ENCODE results near the gene FGF21. TPM values are rescaled to one million over a fixed set of nuclear protein-coding genes. Genes with fewer than 3 reads are reported as not detected.
"Not testable (repeated sequence)": the region's sequence is repeated elsewhere in the genome, so short reads cannot be mapped to it uniquely, and the experiment has no call there.

Gene FGF21
- total RNA-seq, 1 experiment from 2014 or later = 3.0 TPM

DNA sequence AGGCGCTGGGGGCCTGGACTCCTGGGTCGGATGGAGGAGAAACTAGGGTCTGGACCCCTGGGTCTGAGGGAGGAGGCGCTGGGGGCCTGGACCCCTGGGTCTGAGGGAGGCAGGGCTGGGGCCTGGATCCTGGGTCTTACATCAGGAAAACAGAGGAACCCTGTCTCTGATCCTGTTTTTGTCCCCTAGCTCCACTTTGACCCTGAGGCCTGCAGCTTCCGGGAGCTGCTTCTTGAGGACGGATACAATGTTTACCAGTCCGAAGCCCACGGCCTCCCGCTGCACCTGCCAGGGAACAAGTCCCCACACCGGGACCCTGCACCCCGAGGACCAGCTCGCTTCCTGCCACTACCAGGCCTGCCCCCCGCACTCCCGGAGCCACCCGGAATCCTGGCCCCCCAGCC lies 2.4 kb downstream of the FGF21 start:
- DNase-seq = no peak
- no peak overlapping the region for H3K4me3 ChIP-seq (ENCODE audit: low read depth, low read length)
- H3K4me1 ChIP-seq = peaks cover 35% of the 10 kb centered on the region
- H3K27ac Mint-ChIP-seq (ENCODE audit: unreplicated experiment) = no peak overlapping the region
- H3K36me3 ChIP-seq (ENCODE audit: control insufficient read depth, insufficient read depth, low read length) = no peaks in the 10 kb centered on the region
- TF ChIP-seq, protein P1, sequence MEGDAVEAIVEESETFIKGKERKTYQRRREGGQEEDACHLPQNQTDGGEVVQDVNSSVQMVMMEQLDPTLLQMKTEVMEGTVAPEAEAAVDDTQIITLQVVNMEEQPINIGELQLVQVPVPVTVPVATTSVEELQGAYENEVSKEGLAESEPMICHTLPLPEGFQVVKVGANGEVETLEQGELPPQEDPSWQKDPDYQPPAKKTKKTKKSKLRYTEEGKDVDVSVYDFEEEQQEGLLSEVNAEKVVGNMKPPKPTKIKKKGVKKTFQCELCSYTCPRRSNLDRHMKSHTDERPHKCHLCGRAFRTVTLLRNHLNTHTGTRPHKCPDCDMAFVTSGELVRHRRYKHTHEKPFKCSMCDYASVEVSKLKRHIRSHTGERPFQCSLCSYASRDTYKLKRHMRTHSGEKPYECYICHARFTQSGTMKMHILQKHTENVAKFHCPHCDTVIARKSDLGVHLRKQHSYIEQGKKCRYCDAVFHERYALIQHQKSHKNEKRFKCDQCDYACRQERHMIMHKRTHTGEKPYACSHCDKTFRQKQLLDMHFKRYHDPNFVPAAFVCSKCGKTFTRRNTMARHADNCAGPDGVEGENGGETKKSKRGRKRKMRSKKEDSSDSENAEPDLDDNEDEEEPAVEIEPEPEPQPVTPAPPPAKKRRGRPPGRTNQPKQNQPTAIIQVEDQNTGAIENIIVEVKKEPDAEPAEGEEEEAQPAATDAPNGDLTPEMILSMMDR (IDR thresholded peaks at IDR 0.05; ENCODE audit: insufficient read depth in 1 of 2, low read depth in 1 of 2, low read length in 1 of 2, severe bottlenecking in 1 of 2, unreplicated experiment in 1 of 2) = no peak
- no peak overlapping the region for H3K4me3 Mint-ChIP-seq (ENCODE audit: unreplicated experiment)
- H3K9me3 ChIP-seq = no peaks in the 10 kb centered on the region
- H3K9me3 Mint-ChIP-seq (ENCODE audit: unreplicated experiment) = no peaks in the 10 kb centered on the region
- H3K27me3 Mint-ChIP-seq (ENCODE audit: insufficient read depth, unreplicated experiment) = no peaks in the 10 kb centered on the region
- ChIA-PET CTCF (no interaction called here), POLR2A (no interaction called here)
- BruUV-seq (replicated peaks) = no TSS peak
- intact Hi-C loops (cut with micrococcal nuclease; ENCODE audit: unreplicated experiment) = no loop called here
- no peaks in the 10 kb centered on the region for H3K27me3 ChIP-seq (replicated peaks; ENCODE audit: control insufficient read depth, insufficient read depth, low read length)
- peaks cover 21% of the 10 kb centered on the region for H3K36me3 Mint-ChIP-seq (ENCODE audit: insufficient read depth, unreplicated experiment)
- peaks cover 23% of the 10 kb centered on the region for H3K4me1 Mint-ChIP-seq (ENCODE audit: low read depth, unreplicated experiment)

DNA sequence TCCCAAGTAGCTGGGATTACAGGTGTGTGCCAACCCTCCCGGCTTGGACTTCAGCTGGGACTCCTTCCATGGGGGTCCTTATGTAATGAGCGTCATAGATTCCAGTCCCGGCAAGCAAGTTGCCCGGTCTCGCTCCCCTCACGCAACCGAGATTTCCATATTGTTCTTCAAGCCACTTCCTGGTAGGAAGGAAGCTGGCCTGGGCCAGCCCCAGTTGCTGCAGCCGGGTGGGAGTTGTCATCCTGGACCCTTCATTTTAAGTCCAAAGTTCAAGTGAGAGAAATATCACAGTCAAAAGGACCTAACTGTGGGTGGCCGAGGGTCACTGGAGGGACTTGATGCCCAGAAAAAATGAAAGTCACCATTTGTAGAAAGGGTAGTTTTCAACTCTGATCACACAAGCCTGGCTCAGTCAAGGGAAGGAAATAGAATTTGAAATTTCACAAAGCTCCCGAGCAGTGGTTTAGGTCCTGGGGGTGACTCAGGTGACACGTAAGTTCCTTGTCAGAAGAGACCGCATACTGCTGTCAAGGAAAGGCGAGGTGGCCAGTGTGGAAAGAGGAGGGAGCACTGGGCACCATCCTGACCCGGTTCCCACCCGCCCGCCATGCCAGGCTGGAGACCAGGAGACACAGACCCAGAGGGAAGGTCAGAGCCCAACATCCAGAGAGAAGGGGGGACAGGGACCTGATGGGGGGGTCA lies 5.3 kb downstream of the FGF21 start:
- no peak overlapping the region for H3K27ac Mint-ChIP-seq (ENCODE audit: unreplicated experiment)
- CTCF ChIA-PET = interaction anchor here (0.9 kb wide), 2 partner anchors 35 to 75 kb away, joined by 4 to 6 read pairs; no protein-coding TSS in a partner anchor
- POLR2A ChIA-PET = interaction anchor here (0.6 kb wide), 1 partner anchor 158 kb away, joined by 4 read pairs; no protein-coding TSS in a partner anchor
- no peaks in the 10 kb centered on the region for H3K27me3 Mint-ChIP-seq (ENCODE audit: insufficient read depth, unreplicated experiment)
- Histone ChIP-seq H3K9me3 (no peaks in the 10 kb centered on the region), H3K27me3 (replicated peaks; ENCODE audit: control insufficient read depth, insufficient read depth, low read length) (no peaks in the 10 kb centered on the region), H3K4me3 (ENCODE audit: low read depth, low read length) (no peak overlapping the region), H3K36me3 (ENCODE audit: control insufficient read depth, insufficient read depth, low read length) (no peaks in the 10 kb centered on the region), H3K4me1 (peaks cover 10% of the 10 kb centered on the region; the same call in 1 of the 2 replicates)
- H3K4me3 Mint-ChIP-seq (ENCODE audit: unreplicated experiment) = no peak overlapping the region
- peaks cover 3% of the 10 kb centered on the region for H3K36me3 Mint-ChIP-seq (ENCODE audit: insufficient read depth, unreplicated experiment)
- intact Hi-C loops (cut with micrococcal nuclease; ENCODE audit: unreplicated experiment) = no loop called here
- H3K4me1 Mint-ChIP-seq (ENCODE audit: low read depth, unreplicated experiment) = no peaks in the 10 kb centered on the region
- H3K9me3 Mint-ChIP-seq (ENCODE audit: unreplicated experiment) = no peaks in the 10 kb centered on the region
- no TSS peak for BruUV-seq (replicated peaks)
- TF ChIP-seq, protein P1 (IDR thresholded peaks at IDR 0.05; ENCODE audit: insufficient read depth in 1 of 2, low read depth in 1 of 2, low read length in 1 of 2, severe bottlenecking in 1 of 2, unreplicated experiment in 1 of 2) = no peak
- DNase-seq = no peak

DNA sequence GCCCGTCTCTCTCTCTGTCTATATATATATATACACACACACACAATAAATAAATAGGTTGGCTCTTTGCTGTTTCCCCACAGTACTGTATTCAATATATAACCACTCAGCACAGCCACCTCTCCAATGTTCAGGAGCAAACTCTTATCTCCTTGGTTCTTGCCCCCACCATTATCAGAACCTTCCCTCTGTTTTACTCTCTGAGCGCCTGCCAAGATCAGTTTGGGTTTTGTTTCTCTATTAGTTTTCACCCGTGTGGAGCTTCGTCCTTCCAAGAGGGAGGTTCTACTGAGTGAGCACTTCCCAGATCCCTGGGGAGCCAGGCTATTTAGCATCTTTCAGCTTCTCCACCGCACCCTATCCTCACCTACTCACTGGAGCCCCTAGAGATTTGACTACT lies 10.5 kb downstream of the FGF21 start:
- H3K36me3 Mint-ChIP-seq (ENCODE audit: insufficient read depth, unreplicated experiment); H3K4me3 ChIP-seq (ENCODE audit: low read depth, low read length); H3K27me3 Mint-ChIP-seq (ENCODE audit: insufficient read depth, unreplicated experiment); H3K9me3 Mint-ChIP-seq (ENCODE audit: unreplicated experiment); H3K4me1 ChIP-seq; H3K4me1 Mint-ChIP-seq (ENCODE audit: low read depth, unreplicated experiment); H3K36me3 ChIP-seq (ENCODE audit: control insufficient read depth, insufficient read depth, low read length); H3K27me3 ChIP-seq (replicated peaks; ENCODE audit: control insufficient read depth, insufficient read depth, low read length); H3K4me3 Mint-ChIP-seq (ENCODE audit: unreplicated experiment); DNase-seq; BruUV-seq (replicated peaks); H3K27ac Mint-ChIP-seq (ENCODE audit: unreplicated experiment); POLR2A ChIA-PET; CTCF ChIA-PET; H3K9me3 ChIP-seq; intact Hi-C loops (cut with micrococcal nuclease; ENCODE audit: unreplicated experiment): not testable (repeated sequence)

DNA sequence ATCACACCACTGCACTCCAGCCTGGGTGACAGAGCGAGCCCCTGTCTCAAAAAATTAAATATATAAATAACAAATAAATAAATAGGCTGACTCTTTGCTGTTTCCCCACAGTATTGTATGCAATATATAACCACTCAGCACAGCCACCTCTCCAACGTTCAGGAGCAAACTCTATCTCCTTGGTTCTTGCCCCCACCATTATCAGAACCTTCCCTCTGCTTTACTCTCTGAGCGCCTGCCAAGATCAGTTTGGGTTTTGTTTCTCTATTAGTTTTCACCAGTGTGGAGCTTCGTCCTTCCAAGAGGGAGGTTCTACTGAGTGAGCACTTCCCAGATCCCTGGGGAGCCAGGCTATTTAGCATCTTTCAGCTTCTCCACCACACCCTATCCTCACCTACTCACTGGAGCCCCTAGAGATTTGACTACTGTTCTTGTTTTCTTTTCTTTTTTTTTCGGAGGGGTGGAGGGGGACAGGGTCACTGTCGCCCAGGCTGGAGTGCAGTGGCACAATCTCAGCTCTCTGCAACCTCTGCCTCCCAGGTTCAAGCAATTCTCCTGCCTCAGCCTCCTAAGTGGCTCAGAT lies 12.9 kb downstream of the FGF21 start:
- POLR2A ChIA-PET; H3K4me1 ChIP-seq; H3K36me3 ChIP-seq (ENCODE audit: control insufficient read depth, insufficient read depth, low read length); H3K27me3 Mint-ChIP-seq (ENCODE audit: insufficient read depth, unreplicated experiment); H3K4me3 ChIP-seq (ENCODE audit: low read depth, low read length); intact Hi-C loops (cut with micrococcal nuclease; ENCODE audit: unreplicated experiment); H3K4me1 Mint-ChIP-seq (ENCODE audit: low read depth, unreplicated experiment); DNase-seq; H3K27ac Mint-ChIP-seq (ENCODE audit: unreplicated experiment); H3K9me3 ChIP-seq; H3K4me3 Mint-ChIP-seq (ENCODE audit: unreplicated experiment); H3K27me3 ChIP-seq (replicated peaks; ENCODE audit: control insufficient read depth, insufficient read depth, low read length); H3K36me3 Mint-ChIP-seq (ENCODE audit: insufficient read depth, unreplicated experiment); H3K9me3 Mint-ChIP-seq (ENCODE audit: unreplicated experiment); BruUV-seq (replicated peaks): not testable (repeated sequence)
- CTCF ChIA-PET = interaction anchor here (0.7 to 1.2 kb wide), 2 partner anchors 32 to 74 kb away, joined by 4 to 5 read pairs; no protein-coding TSS in a partner anchor
